Astrocyte (in vitro differentiated cells and primary cell): ENCODE data around the gene PIP4K2B. TPM values are rescaled to one million over a fixed set of nuclear protein-coding genes. Genes with fewer than 3 reads are reported as not detected.
A peak's percentile ranks its signal among the peaks of the same experiment; 100 is the strongest.

Experiments used
- DNase-seq: peaks from one replicate; pipeline ENCODE4 v3.0.0-alpha.2; 2010; ENCODE audit warnings: low read depth
- FAIRE-seq: peaks from 2 replicates; lab custom pipeline; 2011; peaks lifted over from hg19 to GRCh38; lab: Jason Lieb, UNC
- H2AFZ ChIP-seq: 2 replicates; pipeline ENCODE4 v1.6.0; 2012; ENCODE audit warnings: low read depth, low read length, inconsistent platforms
- H3K27ac ChIP-seq: 2 replicates; pipeline ENCODE4 v1.5.1; 2011; ENCODE audit warnings: low read depth, low read length, inconsistent platforms
- H3K27me3 ChIP-seq: 2 replicates; pipeline ENCODE4 v1.6.0; 2011; ENCODE audit warnings: low read length, inconsistent platforms; ENCODE audit not compliant: insufficient read depth
- H3K36me3 ChIP-seq: 2 replicates; pipeline ENCODE4 v1.5.1; 2011; ENCODE audit warnings: low read length, inconsistent platforms; ENCODE audit not compliant: insufficient read depth
- H3K4me1 ChIP-seq: 2 replicates; pipeline ENCODE4 v1.5.1; 2011; ENCODE audit warnings: low read length, inconsistent platforms; ENCODE audit not compliant: insufficient read depth
- H3K4me2 ChIP-seq: 2 replicates; pipeline ENCODE4 v1.6.0; 2012; ENCODE audit warnings: low read length, inconsistent platforms
- H3K4me3 ChIP-seq: 2 replicates; pipeline ENCODE4 v1.5.1; 2011; ENCODE audit warnings: low read depth, mild to moderate bottlenecking, low read length, inconsistent platforms; ENCODE audit not compliant: insufficient read depth
- H3K79me2 ChIP-seq: 2 replicates; pipeline ENCODE4 v1.6.0; 2012; ENCODE audit warnings: mild to moderate bottlenecking, low read length, inconsistent platforms; ENCODE audit not compliant: insufficient read depth
- H3K9ac ChIP-seq: 2 replicates; pipeline ENCODE4 v1.6.0; 2012; ENCODE audit warnings: mild to moderate bottlenecking, low read length, inconsistent platforms
- H3K9me3 ChIP-seq: 2 replicates; pipeline ENCODE4 v1.5.1; 2012; ENCODE audit warnings: low read depth, mild to moderate bottlenecking, low read length, inconsistent platforms; ENCODE audit not compliant: insufficient read depth
- H4K20me1 ChIP-seq: 2 replicates; pipeline ENCODE4 v1.6.0; 2012; ENCODE audit warnings: low read length, inconsistent platforms; ENCODE audit not compliant: insufficient read depth
- H3K27ac Mint-ChIP-seq: one replicate; pipeline ENCODE4 v1.8.0; 2021; ENCODE audit warnings: mild to moderate bottlenecking, mixed read lengths; ENCODE audit not compliant: unreplicated experiment
- H3K27me3 Mint-ChIP-seq: one replicate; pipeline ENCODE4 v1.8.0; 2021; ENCODE audit warnings: low read depth, mixed read lengths; ENCODE audit not compliant: unreplicated experiment
- H3K36me3 Mint-ChIP-seq: one replicate; pipeline ENCODE4 v1.8.0; 2021; ENCODE audit warnings: low read depth, mixed read lengths; ENCODE audit not compliant: unreplicated experiment
- H3K4me1 Mint-ChIP-seq: one replicate; pipeline ENCODE4 v1.8.0; 2021; ENCODE audit warnings: low read depth, mixed read lengths; ENCODE audit not compliant: unreplicated experiment
- H3K4me3 Mint-ChIP-seq: one replicate; pipeline ENCODE4 v1.8.0; 2021; ENCODE audit warnings: mild to moderate bottlenecking, moderate library complexity, mixed read lengths; ENCODE audit not compliant: unreplicated experiment
- H3K9me3 Mint-ChIP-seq: one replicate; pipeline ENCODE4 v1.8.0; 2021; ENCODE audit warnings: mild to moderate bottlenecking, mixed read lengths; ENCODE audit not compliant: unreplicated experiment
- EZH2 ChIP-seq: IDR thresholded peaks from 2 replicates; pipeline ENCODE4 v1.6.1; 2012; ENCODE audit warnings: mild to moderate bottlenecking, low read length, inconsistent platforms; ENCODE audit not compliant: insufficient read depth
- total RNA-seq: library from RNA; stranded (reverse); gene quantifications from 2 replicates; pipeline ENCODE4 v1.2.1, GENCODE V29; 2021
- TF ChIP-seq, protein P1 (sequence below): IDR thresholded peaks from 2 replicates; pipeline ENCODE4 v1.5.1; 2011; ENCODE audit warnings: low read depth, mild to moderate bottlenecking, inconsistent platforms, low read length, moderate library complexity; ENCODE audit not compliant: insufficient read depth

Gene PIP4K2B
- total RNA-seq, 1 donor from 2014 or later, result 58.2 TPM

DNA sequence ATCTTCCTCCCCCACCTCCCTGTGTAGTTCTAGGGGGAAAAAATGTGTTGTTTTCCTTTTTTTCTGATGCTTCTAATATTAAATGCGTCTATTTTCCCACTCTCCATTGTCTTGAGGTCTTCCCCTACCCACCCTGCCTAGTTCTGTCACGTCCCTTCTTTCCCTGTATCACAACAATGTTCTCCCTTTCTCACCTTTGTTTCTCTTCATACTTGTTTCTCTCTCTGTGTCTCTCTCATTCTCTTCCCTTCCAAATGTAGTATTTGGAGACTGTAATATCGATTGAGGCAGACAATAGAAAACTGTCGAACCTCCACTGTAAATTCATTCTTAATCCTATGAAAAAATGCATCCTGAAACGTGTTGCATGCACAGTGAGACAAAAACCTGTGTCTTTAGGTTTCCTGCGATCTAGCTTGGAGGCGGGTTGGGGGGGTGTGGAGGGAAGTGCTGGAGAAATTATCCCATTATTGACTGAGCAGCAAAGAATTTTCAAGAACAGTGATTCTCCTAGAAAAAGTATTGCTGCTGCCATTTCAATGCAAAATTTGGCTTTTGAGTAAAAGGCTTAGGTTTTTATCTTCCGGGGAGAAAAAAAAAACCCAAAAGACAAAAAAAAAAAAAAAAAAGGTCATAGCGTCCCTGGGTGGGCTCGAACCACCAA lies 48.1 kb downstream of the PIP4K2B start:
- Histone ChIP-seq H3K9ac (peak overlapping the region; percentile 8), H4K20me1 (peaks cover 31% of the 10 kb centered on the region), H3K27me3 (no peaks in the 10 kb centered on the region), H3K79me2 (peaks cover 50% of the 10 kb centered on the region), H3K9me3 (no peaks in the 10 kb centered on the region), H3K4me1 (peaks cover 38% of the 10 kb centered on the region), H3K4me2 (peak overlapping the region; percentile 92), H3K27ac (no peak overlapping the region), H3K4me3 (peak overlapping the region; percentile 61), H3K36me3 (peaks cover 12% of the 10 kb centered on the region), H2AFZ (peak overlapping the region; percentile 12)
- no peak for DNase-seq
- H3K27me3 Mint-ChIP-seq, result no peaks in the 10 kb centered on the region
- H3K9me3 Mint-ChIP-seq, result peaks cover 2% of the 10 kb centered on the region
- peaks cover 6% of the 10 kb centered on the region for H3K36me3 Mint-ChIP-seq
- H3K4me3 Mint-ChIP-seq, result peak overlapping the region; percentile 99
- H3K4me1 Mint-ChIP-seq, result peaks cover 16% of the 10 kb centered on the region
- TF ChIP-seq, protein P1, sequence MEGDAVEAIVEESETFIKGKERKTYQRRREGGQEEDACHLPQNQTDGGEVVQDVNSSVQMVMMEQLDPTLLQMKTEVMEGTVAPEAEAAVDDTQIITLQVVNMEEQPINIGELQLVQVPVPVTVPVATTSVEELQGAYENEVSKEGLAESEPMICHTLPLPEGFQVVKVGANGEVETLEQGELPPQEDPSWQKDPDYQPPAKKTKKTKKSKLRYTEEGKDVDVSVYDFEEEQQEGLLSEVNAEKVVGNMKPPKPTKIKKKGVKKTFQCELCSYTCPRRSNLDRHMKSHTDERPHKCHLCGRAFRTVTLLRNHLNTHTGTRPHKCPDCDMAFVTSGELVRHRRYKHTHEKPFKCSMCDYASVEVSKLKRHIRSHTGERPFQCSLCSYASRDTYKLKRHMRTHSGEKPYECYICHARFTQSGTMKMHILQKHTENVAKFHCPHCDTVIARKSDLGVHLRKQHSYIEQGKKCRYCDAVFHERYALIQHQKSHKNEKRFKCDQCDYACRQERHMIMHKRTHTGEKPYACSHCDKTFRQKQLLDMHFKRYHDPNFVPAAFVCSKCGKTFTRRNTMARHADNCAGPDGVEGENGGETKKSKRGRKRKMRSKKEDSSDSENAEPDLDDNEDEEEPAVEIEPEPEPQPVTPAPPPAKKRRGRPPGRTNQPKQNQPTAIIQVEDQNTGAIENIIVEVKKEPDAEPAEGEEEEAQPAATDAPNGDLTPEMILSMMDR, result no peak
- TF ChIP-seq EZH2, result no peak
- no peak for FAIRE-seq
- peak overlapping the region; percentile 92 for H3K27ac Mint-ChIP-seq

DNA sequence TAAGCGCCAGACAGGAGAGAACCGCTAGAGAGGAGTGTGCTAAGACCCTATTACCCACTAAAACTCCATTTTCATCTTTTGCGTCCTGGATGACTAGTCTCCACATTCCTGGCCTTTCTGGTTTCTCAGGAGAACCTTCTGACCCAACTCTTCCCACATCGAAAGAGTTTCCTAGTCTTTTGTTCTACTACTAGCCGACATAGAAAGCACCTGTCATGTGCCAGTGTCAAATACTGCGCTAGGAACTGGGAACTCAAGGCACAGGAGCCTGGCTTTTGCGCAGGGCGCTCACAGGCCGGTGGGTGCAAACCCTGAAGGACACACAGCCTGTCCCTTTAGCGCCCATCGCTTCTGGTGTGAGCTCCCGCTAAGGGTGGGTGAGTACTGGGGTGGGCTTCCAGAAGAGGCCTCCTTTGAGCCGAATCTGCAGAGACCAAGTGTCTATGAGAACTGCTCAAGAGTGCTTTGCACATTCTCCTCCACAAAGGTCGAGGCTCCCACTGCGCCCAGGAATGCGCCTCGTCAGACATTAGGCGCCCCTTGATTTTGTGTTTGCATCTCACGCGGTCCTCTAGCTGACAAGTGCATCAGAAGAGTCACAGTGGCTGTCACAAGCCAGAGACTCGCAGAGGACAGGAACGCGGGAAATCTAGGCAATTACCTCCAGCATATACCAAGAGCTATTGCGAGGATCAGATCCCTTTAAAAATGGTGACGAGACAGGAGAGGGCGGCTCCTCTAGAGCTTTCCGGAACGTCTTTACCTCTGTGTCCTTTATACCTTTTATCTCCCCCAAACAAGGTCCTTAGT lies 48.8 kb downstream of the PIP4K2B start:
- Histone ChIP-seq H2AFZ (peak overlapping the region; percentile 12), H3K4me2 (peak overlapping the region; percentile 92), H3K27ac (no peak overlapping the region), H3K79me2 (peaks cover 55% of the 10 kb centered on the region), H3K9ac (peak overlapping the region; percentile 8), H3K4me3 (peak overlapping the region; percentile 61), H3K4me1 (peaks cover 45% of the 10 kb centered on the region), H3K27me3 (no peaks in the 10 kb centered on the region), H3K9me3 (no peaks in the 10 kb centered on the region), H3K36me3 (peaks cover 5% of the 10 kb centered on the region), H4K20me1 (peaks cover 33% of the 10 kb centered on the region)
- FAIRE-seq (no peak), DNase-seq (no peak)
- peaks cover 3% of the 10 kb centered on the region for H3K36me3 Mint-ChIP-seq
- H3K27ac Mint-ChIP-seq, result peak overlapping the region; percentile 92
- H3K27me3 Mint-ChIP-seq, result no peaks in the 10 kb centered on the region
- H3K4me3 Mint-ChIP-seq, result peak overlapping the region; percentile 99
- TF ChIP-seq EZH2, result no peak
- TF ChIP-seq, protein P1, result no peak
- H3K9me3 Mint-ChIP-seq, result peaks cover 2% of the 10 kb centered on the region
- peaks cover 23% of the 10 kb centered on the region for H3K4me1 Mint-ChIP-seq

DNA sequence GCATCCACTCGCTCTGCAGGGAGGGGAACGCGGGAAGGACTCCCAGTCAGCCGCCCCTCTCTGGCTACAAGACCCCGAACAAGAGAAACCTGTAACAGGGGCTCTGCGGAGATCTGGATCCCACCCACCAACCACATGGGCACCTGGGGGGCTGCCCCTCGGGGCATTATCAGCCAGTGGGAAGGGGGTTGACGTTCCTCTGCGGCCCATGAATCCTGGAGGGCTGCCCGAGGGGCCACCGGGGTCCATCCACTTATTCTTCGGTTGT lies 49.4 kb downstream of the PIP4K2B start:
- Histone ChIP-seq H3K79me2 (peaks cover 58% of the 10 kb centered on the region), H3K9ac (peak overlapping the region; percentile 72), H3K27ac (no peak overlapping the region), H2AFZ (peak overlapping the region; percentile 76), H3K36me3 (peaks cover 5% of the 10 kb centered on the region), H3K4me1 (peaks cover 45% of the 10 kb centered on the region), H3K9me3 (no peaks in the 10 kb centered on the region), H3K4me3 (peak overlapping the region; percentile 61), H3K27me3 (no peaks in the 10 kb centered on the region), H3K4me2 (peak overlapping the region; percentile 92), H4K20me1 (peaks cover 37% of the 10 kb centered on the region)
- TF ChIP-seq, protein P1, result no peak
- no peak for TF ChIP-seq EZH2
- no peak for DNase-seq
- peaks cover 27% of the 10 kb centered on the region for H3K4me1 Mint-ChIP-seq
- no peaks in the 10 kb centered on the region for H3K27me3 Mint-ChIP-seq
- H3K36me3 Mint-ChIP-seq, result peaks cover 3% of the 10 kb centered on the region
- H3K9me3 Mint-ChIP-seq, result peaks cover 2% of the 10 kb centered on the region
- peak overlapping the region; percentile 99 for H3K4me3 Mint-ChIP-seq
- FAIRE-seq, result no peak
- H3K27ac Mint-ChIP-seq, result peak overlapping the region; percentile 55
